Muscle of arm (tissue), 14 donors: ENCODE results near the gene PARP12. TPM values are rescaled to one million over a fixed set of nuclear protein-coding genes. Genes with fewer than 3 reads are reported as not detected.
"Not testable (repeated sequence)": the region's sequence is repeated elsewhere in the genome, so short reads cannot be mapped to it uniquely, and the experiment has no call there.

Experiments
- DNase-seq: peaks from one replicate; pipeline ENCODE4 v3.0.0-alpha.2; 2013
- long read RNA-seq, 11 donors: transcript quantifications; one replicate each; lab custom pipeline, GENCODE V29; 2026
- polyA plus RNA-seq, 12 donors: library from polyadenylated mRNA; unstranded; fragments of 120-200 nt; gene quantifications; one replicate each; pipeline ENCODE4 v1.2.1, GENCODE V29; 2013; ENCODE audit not compliant: insufficient read length in 12 of 12

Gene PARP12
- 10 to 100 TPM in 6 of 12 donors, 1 to 10 TPM in 5, not detected in 1; 6.8 to 19.8 (median 11.5) TPM for polyA plus RNA-seq
- long read RNA-seq, donor 1, partial matches to known transcripts: 0 of 1 reads
- long read RNA-seq, donor 1, other reads (novel, unspliced or antisense): 0 of 1 reads
- long read RNA-seq, donor 2: 0 reads
- long read RNA-seq, donor 3: 0 reads
- long read RNA-seq, donor 4: 0 reads
- long read RNA-seq, donor 5: 0 reads
- long read RNA-seq, donor 6: 0 reads
- long read RNA-seq, donor 7: 0 reads
- long read RNA-seq, donor 8: 0 reads
- long read RNA-seq, donor 9: 0 reads
- long read RNA-seq, donor 10: 0 reads
- long read RNA-seq, donor 11, partial matches to known transcripts: 0 of 1 reads
- long read RNA-seq, donor 11, other reads (novel, unspliced or antisense): 0 of 1 reads

DNA sequence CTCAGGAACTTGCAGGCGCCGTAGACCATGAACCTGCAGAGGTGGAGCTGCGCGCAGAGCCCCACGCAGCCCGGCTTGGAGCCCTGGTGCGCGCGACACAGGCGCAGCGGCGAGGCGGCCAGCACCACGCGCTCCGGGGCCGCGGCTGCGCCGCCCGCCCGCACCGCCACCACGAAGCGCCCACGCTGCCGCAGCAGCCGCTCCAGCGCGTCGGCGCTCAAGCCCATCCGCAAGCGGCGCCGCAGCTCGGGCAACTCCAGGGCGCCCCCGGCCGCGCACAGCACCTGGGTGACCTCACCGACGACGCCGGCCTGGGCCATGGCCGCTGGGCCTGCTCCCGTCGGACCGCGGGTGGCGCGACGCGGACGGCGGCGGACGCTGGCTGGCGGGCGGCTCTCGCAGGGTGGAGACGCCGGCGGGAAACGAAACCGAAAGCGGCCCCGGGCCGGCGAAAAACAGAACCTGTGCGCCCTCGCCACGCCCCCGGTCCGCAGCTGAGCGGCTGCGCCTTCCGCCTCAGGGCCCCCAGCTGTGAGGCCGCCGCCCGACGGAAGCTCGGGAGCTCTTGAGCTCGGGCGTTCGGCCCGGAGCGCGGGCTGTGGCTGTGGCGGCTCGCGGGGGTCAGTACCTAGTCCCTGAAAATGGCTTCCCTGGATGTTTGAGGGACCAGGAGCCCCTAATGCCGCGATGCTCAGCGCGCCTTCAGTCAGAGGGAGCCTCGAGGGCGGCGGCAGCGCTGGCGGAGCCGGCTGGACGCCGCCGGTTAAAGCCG is at the start of gene PARP12:
PARP12 (minus strand) TSS at position 424 of the 772 bp plus-strand sequence; CDS start at position 320, 104 bp downstream.
- peak; percentile 85 for DNase-seq

GRCh38 chr7:140108777-140109176 is 46.0 kb upstream of the PARP12 start:
- DNase-seq: not testable (repeated sequence)

DNA sequence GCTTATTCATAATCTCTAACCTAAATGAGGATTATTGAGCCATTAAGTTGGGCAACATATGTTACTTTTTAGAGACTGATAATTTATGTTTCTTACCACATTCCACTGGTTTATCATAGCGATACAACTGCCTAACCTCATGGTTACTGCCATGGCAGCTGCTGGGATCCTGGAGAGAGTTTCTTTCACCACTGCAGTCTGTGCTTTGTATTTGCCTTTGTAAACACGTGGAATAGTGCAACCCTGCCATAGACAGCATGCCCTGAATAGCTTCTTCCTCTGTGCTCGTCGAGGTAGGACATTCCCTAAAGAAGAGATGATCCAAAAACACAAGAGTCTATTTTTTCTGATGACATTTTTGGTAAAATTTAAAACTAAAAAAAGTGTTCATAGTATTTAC is 33.7 kb upstream of the PARP12 start:
- no peak for DNase-seq

- DNase-seq: no peak
Observed at GRCh38 chr7:140093375-140093774, 30.6 kb upstream of the PARP12 start.

DNA sequence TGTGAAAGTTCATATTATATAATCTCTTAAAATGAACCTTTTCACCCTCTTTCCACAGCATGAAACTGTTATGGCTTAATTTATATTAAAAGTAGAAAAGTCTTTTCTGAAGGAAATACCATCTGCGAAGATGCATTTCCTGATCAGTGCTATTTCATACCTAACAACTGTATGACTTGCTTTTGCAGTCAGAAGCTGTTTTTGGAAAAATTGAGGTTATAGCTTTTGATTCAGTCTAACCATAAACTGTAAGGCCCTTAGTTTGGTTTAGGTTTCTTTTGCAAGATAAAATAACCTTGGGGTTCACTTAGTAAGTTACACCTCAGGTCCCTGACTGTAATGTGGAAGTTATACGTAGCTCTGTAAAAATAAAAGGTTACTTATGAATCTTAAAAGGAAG is 22.7 kb upstream of the PARP12 start:
- no peak for DNase-seq

- DNase-seq: no peak
Observed at GRCh38 chr7:140084972-140085371, 22.2 kb upstream of the PARP12 start.

DNA sequence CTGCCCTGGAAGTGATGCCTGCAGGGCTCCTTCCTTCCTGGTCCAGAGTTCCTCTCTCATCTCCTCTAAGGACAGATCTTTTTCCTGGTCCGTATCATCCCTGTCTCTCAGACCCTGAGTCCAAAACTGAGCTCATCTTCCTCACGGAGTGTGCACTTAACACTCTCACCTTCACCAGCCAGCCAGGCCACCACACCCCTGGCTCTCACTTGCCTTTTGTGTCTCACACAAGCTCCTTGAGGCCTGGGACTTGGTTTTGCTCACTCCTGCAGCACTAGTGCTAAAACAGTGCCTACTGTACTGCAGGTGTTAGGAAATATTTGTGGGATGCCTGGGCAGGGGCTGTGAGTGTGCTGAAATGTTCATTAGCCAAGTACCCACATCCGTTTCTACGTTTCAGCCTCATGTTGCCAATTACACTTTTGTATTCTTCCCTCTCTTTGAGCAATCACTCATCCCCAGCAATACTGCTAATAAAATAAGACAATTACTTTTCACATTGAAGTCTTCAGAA is 21.4 kb upstream of the PARP12 start:
- no peak for DNase-seq

GRCh38 chr7:140082770-140083169 is 20.0 kb upstream of the PARP12 start:
- DNase-seq: no peak

GRCh38 chr7:140081774-140082425 is 19.1 kb upstream of the PARP12 start:
- DNase-seq: no peak

GRCh38 chr7:140080919-140081318 is 18.2 kb upstream of the PARP12 start:
- no peak for DNase-seq

DNA sequence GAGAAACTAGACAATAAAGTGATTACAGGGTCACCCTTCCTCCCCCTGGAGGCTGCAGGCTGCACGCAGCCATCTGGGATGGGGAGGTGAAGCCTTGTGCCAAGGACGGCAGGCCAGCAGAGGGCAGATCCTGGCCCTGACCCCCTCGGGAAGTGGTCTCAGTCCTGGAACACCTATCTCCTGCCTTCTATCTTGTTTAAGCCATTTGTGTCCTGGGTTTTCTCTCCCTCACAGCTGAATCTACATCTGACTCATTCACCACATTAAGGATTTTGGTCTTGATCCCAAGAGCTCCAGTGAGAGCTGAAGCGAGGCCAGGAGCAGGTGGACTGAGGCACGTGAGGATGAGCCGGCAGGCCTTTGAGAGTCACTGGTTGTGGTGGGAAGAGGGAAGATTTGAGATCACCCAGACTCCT is 16.4 kb upstream of the PARP12 start:
- DNase-seq: no peak

DNA sequence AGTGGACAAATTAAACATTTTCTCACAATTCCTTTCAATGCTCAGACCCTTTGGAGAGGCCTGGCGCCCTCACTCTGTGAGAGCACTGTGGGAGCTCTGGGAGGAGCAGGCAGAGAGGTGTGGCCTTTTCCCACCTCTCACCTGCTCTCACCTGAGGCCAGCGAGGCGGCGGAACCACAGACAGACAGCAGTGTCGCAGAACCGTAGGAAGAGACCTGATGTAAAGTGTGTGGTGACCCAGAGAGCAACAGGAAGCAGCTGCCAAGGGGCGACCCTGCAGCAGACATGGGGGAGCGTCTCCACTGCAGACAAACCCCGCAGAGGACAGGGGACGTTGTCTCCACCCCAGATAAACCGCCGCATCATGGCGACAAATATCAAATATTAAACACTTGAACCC is 15.6 kb upstream of the PARP12 start:
- no peak for DNase-seq

- DNase-seq: no peak
Observed at GRCh38 chr7:140074780-140075179, 12.0 kb upstream of the PARP12 start.

- DNase-seq: no peak
Observed at GRCh38 chr7:140070546-140070945, 7.8 kb upstream of the PARP12 start.

DNA sequence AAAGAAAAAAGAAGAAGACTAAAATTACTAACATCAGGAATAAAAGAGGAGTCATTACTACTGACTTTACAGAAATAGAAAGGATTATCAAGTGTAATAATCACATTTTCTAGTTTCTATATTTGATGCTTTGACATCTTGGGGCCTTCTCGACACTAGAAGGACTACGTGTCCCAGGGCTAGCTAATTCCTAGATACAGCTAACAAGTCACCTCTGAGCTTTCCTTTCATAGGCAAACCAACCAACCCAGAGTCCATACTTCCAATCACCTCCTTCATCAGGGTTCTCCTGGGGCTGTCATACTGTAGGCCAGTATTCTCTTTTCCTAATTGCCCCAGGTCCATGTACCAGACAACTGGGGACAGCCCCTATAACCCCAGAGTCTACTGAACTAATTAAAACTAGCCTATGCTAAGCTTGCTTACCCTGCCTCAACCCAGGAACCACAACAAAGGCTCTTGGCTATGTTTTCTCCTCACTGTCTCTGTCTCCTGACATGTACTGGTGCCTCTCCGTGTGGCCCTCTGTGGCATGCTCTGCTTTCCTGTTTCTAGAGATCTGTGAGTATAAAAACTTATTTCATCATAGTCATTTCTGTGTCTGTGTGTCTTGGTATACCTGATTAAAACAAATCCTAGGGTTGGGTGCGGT is 6.7 kb upstream of the PARP12 start:
- no peak for DNase-seq

- no peak for DNase-seq
Observed at GRCh38 chr7:140068033-140068432, 5.3 kb upstream of the PARP12 start.

DNA sequence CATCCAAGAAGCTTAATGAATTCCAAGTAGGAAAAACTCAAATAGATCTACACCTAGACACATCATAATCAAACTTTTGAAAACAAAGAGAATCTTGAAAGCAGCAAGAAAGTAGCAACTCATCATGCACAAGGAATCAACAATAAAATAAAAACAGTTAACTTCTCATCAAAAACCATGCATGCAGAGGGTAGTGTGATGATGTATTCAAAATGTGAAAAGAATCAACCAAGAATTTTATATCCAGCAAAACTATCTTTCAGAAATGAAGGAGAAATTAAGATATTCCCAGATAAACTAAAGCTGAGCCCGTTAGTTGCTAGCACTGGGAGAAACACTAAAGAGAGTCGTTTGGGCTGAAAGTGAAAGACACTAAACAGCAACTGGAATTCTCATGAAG is 4.3 kb upstream of the PARP12 start:
- no peak for DNase-seq

- no peak for DNase-seq
Observed at GRCh38 chr7:140062118-140062527, 628 bp downstream of the PARP12 start.

DNA sequence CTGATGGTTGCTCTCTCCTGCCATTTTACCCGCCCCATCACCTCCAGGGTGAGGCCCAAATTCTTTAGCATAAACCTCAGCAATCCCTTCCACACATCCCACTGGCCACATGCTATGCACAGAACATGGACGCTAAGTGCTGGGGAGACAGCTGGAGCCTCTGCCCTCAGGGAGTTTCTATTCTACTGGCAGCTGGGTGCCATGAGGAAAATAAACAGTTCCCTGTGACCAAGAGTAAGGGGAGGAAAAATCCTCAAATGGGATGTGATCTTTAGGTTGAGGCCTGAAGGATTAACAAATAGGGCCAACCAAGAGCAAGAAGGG is 1.2 kb downstream of the PARP12 start:
- DNase-seq: no peak

- DNase-seq: peak; percentile 53
Observed at GRCh38 chr7:140060788-140061606, 1.8 kb downstream of the PARP12 start.

GRCh38 chr7:140060243-140060630 is 2.5 kb downstream of the PARP12 start:
- DNase-seq: no peak
